Stimulated activated CD8-positive, alpha-beta memory T cell treated with anti-CD3 and anti-CD28 coated beads, Interleukin-4, amount 100 ng/mL, for 1 hour (primary cell): ENCODE data around the gene MLLT3.
"Not testable (repeated sequence)": the region's sequence is repeated elsewhere in the genome, so short reads cannot be mapped to it uniquely, and the experiment has no call there.

Source experiments
- DNase-seq, 2 donors: peaks; one replicate each; pipeline ENCODE4 v3.0.0-alpha.2; 2020; ENCODE audit warnings: low read depth in 2 of 2, low spot score in 1 of 2

Gene MLLT3

GRCh38 chr9:20599195-20599594 lies 23.1 kb downstream of the MLLT3 start:
- DNase-seq, result no peak

GRCh38 chr9:20598367-20598766 lies 23.9 kb downstream of the MLLT3 start:
- DNase-seq, result no peak

- DNase-seq, result no peak
These were observed 24.4 kb downstream of the MLLT3 start for GRCh38 chr9:20597862-20598261.

GRCh38 chr9:20594608-20595007 lies 27.7 kb downstream of the MLLT3 start:
- no peak for DNase-seq

GRCh38 chr9:20593537-20593936 lies 28.8 kb downstream of the MLLT3 start:
- no peak for DNase-seq

- no peak for DNase-seq
These were observed 29.2 kb downstream of the MLLT3 start for GRCh38 chr9:20593105-20593504.

GRCh38 chr9:20592673-20593072 lies 29.6 kb downstream of the MLLT3 start:
- DNase-seq, result no peak

GRCh38 chr9:20591223-20591622 lies 31.1 kb downstream of the MLLT3 start:
- DNase-seq, result no peak

GRCh38 chr9:20584968-20585643 lies 37.2 kb downstream of the MLLT3 start:
- no peak for DNase-seq

GRCh38 chr9:20583088-20583487 lies 39.2 kb downstream of the MLLT3 start:
- not testable (repeated sequence) for DNase-seq

GRCh38 chr9:20582150-20582549 lies 40.1 kb downstream of the MLLT3 start:
- no peak for DNase-seq

GRCh38 chr9:20580673-20581072 lies 41.6 kb downstream of the MLLT3 start:
- DNase-seq, result no peak

GRCh38 chr9:20579524-20580314 lies 42.6 kb downstream of the MLLT3 start:
- DNase-seq, result no peak

GRCh38 chr9:20573023-20573422 lies 49.3 kb downstream of the MLLT3 start:
- DNase-seq, result no peak

- no peak for DNase-seq
These were observed 51.5 kb downstream of the MLLT3 start for GRCh38 chr9:20570756-20571155.

- DNase-seq, result no peak
These were observed 52.2 kb downstream of the MLLT3 start for GRCh38 chr9:20570087-20570486.

GRCh38 chr9:20569525-20569924 lies 52.8 kb downstream of the MLLT3 start:
- no peak for DNase-seq

- DNase-seq, result no peak
These were observed 53.9 kb downstream of the MLLT3 start for GRCh38 chr9:20568400-20568799.

- DNase-seq, result no peak
These were observed 55.9 kb downstream of the MLLT3 start for GRCh38 chr9:20566401-20566800.

- no peak for DNase-seq
These were observed 57.6 kb downstream of the MLLT3 start for GRCh38 chr9:20564650-20565049.

GRCh38 chr9:20563917-20564316 lies 58.4 kb downstream of the MLLT3 start:
- no peak for DNase-seq

GRCh38 chr9:20562051-20562450 lies 60.2 kb downstream of the MLLT3 start:
- DNase-seq, result no peak

GRCh38 chr9:20561531-20561930 lies 60.8 kb downstream of the MLLT3 start:
- no peak for DNase-seq
